K562 (cell line): ENCODE results near the gene ASPHD1. TPM values are rescaled to one million over a fixed set of nuclear protein-coding genes. Genes with fewer than 3 reads are reported as not detected.

Source experiments
- ATAC-seq: fragments of 200-7000 bp; cut with Tn5 transposase; 3 replicates; pipeline ENCODE4 v1.9.1; 2020; ENCODE audit warnings: moderate library complexity
- BruUV-seq: library from RNA; stranded (reverse); fragments of 400-500 nt; replicated peaks from 2 replicates; lab custom pipeline; 2021; lab: Mats Ljungman, UMichigan
- CTCF ChIA-PET: fragments of 300-600 bp; formaldehyde crosslinking; extraction: SDS; loops from one replicate; lab custom pipeline; 2021; ENCODE audit warnings: low intra/inter-chr PET ratio; lab: Yijun Ruan, JAX
- POLR2A ChIA-PET: fragments of 300-600, 350-650 bp; sonication (Branson Sonifier 250); formaldehyde crosslinking; extraction: SDS; loops from one replicate; lab custom pipeline; 2021; ENCODE audit warnings: antibody characterized with exemption, inconsistent platforms; lab: Yijun Ruan, JAX
- DNase-seq, 4 experiments: peaks; one replicate each; pipeline versions ENCODE4 v3.0.0 to v3.0.0-alpha.2; 2011 to 2018; ENCODE audit warnings: low spot score in 3 of 4, mixed read lengths in 3 of 4; ENCODE audit errors: extremely low read depth in 1 of 4
- FAIRE-seq: peaks from 2 replicates; lab custom pipeline; 2011; peaks lifted over from hg19 to GRCh38; lab: Jason Lieb, UNC
- H2AFZ ChIP-seq: 2 replicates; pipeline ENCODE4 v1.6.0; 2011; ENCODE audit warnings: low read depth, low read length, control low read depth, inconsistent platforms
- H3K27ac ChIP-seq: fragments of 200-600 bp; 3 replicates; pipeline ENCODE4 v1.8.0; 2011; ENCODE audit warnings: low read depth, mild to moderate bottlenecking, control low read depth, inconsistent platforms, low read length, moderate library complexity, mixed read lengths; ENCODE audit errors: extremely low read depth
- H3K27me3 ChIP-seq, 2 experiments: fragments of 300-600 bp in 1 of 2; 2 replicates in 1 of 2; 3 replicates in 1 of 2; pipeline versions ENCODE4 v1.6.0 to v1.8.0; 2011; ENCODE audit warnings: inconsistent platforms in 2 of 2, low read length in 2 of 2, mild to moderate bottlenecking in 1 of 2, mixed read lengths in 1 of 2, moderate library complexity in 1 of 2; ENCODE audit not compliant: control insufficient read depth in 2 of 2, insufficient read depth in 2 of 2
- H3K36me3 ChIP-seq: fragments of 300-600 bp; 3 replicates; pipeline ENCODE4 v1.8.0; 2011; ENCODE audit warnings: mild to moderate bottlenecking, low read length, inconsistent platforms; ENCODE audit not compliant: control insufficient read depth, insufficient read depth
- H3K4me1 ChIP-seq, 2 experiments: fragments of 200-600 bp in 1 of 2; replicated peaks in 1 of 2; 2 replicates in 1 of 2; 3 replicates in 1 of 2; pipeline versions ENCODE4 v1.5.1 to v1.8.0; 2011; ENCODE audit warnings: inconsistent platforms in 2 of 2, low read length in 2 of 2, mild to moderate bottlenecking in 1 of 2, mixed read lengths in 1 of 2, moderate library complexity in 1 of 2; ENCODE audit not compliant: control insufficient read depth in 2 of 2, insufficient read depth in 2 of 2
- H3K4me2 ChIP-seq: 2 replicates; pipeline ENCODE4 v1.6.1; 2011; ENCODE audit warnings: low read length, control low read depth, inconsistent platforms, mixed read lengths; ENCODE audit not compliant: insufficient read depth
- H3K4me3 ChIP-seq: fragments of 200-600 bp; sonication (generic), shearing (Covaris generic); 2 replicates; pipeline ENCODE4 v1.5.1; 2016; ENCODE audit warnings: control low read depth, inconsistent platforms
- H3K79me2 ChIP-seq: fragments of 200-600 bp; 3 replicates; pipeline ENCODE4 v1.8.0; 2011; ENCODE audit warnings: low read length, inconsistent platforms; ENCODE audit not compliant: control insufficient read depth, insufficient read depth
- H3K9ac ChIP-seq, 2 experiments: 2 replicates each; pipeline versions ENCODE4 v1.6.0 to v1.6.1; 2011; ENCODE audit warnings: low read depth in 2 of 2, low read length in 2 of 2, control low read depth in 1 of 2, inconsistent platforms in 1 of 2, mild to moderate bottlenecking in 1 of 2, mixed read lengths in 1 of 2; ENCODE audit not compliant: insufficient read depth in 1 of 2
- H3K9me1 ChIP-seq: one replicate; pipeline ENCODE4 v1.6.0; 2011; ENCODE audit warnings: inconsistent platforms, mild to moderate bottlenecking, low read length, moderate library complexity; ENCODE audit not compliant: control insufficient read depth, insufficient read depth
- H3K9me3 ChIP-seq: replicated peaks from 2 replicates; pipeline ENCODE4 v1.5.1; 2011; ENCODE audit warnings: low read depth, low read length, inconsistent platforms; ENCODE audit not compliant: control insufficient read depth, insufficient read depth
- H4K20me1 ChIP-seq: replicated peaks from 2 replicates; pipeline ENCODE4 v1.6.1; 2011; ENCODE audit warnings: low read length, inconsistent platforms, mixed read lengths; ENCODE audit not compliant: control insufficient read depth, insufficient read depth
- EHMT2 ChIP-seq: fragments of 450-650 bp; IDR thresholded peaks from 2 replicates; pipeline ENCODE4 v1.6.1; 2018; ENCODE audit warnings: antibody characterized with exemption
- TBP ChIP-seq: optimal IDR thresholded peaks from 2 replicates; pipeline ENCODE3; 2011; ENCODE audit warnings: low read depth, low read length, improper control_type of control experiment
- ZBTB7A ChIP-seq: IDR thresholded peaks from 2 replicates; pipeline ENCODE4 v1.6.1; 2011; ENCODE audit warnings: low read depth, mild to moderate bottlenecking, low read length, moderate library complexity, borderline replicate concordance; ENCODE audit not compliant: control insufficient read depth
- ZNF740 ChIP-seq, 3 experiments: fragments of 200-800 bp in 1 of 3; sonication (Bioruptor generic) in 1 of 3; sonication (generic) in 1 of 3; formaldehyde crosslinking in 1 of 3; IDR thresholded peaks; 2 replicates each; pipeline versions ENCODE4 v1.6.1 to v1.8.0; 2016 to 2022; ENCODE audit warnings: mild to moderate bottlenecking in 2 of 3, missing compliant biosample characterization in 2 of 3, missing genetic modification characterization in 2 of 3, missing genetic modification reagents in 1 of 3
- WGBS: fragments of 100-300 bp; shearing (Covaris generic); methylation state at CpG from one replicate; pipeline ENCODE4 v1.1.6; 2016; ENCODE audit warnings: low coverage, mixed read lengths; ENCODE audit not compliant: insufficient coverage; ENCODE audit errors: missing lambda C conversion rate; 5-methylcytosine and 5-hydroxymethylcytosine counted together
- in situ Hi-C: fragments of 300-500 bp; cut with MboI; formaldehyde crosslinking; loops from 4 replicates; pipeline ENCODE4 v1.15.0; 2018; ENCODE audit warnings: inconsistent platforms, mixed read lengths
- intact Hi-C: fragments of 100-400 bp; cut with micrococcal nuclease; formaldehyde crosslinking; loops from 2 replicates; pipeline ENCODE4 v1.14.2; 2022
- polyA plus RNA-seq, 8 experiments: library from polyadenylated mRNA; depleted of rRNA in 4 of 8; stranded (reverse) in 5 of 8; unstranded in 3 of 8; fragments of >200 nt; fragmentation: Nextera tagmentation in 2 of 8; fragmentation: Illumina TruSeq in 1 of 8; extraction: Ambion mirVana in 2 of 8; extraction: Trizol in 1 of 8; gene quantifications; 2 replicates each; pipeline versions ENCODE4 v1.2.1 to v1.2.3, GENCODE V29; 2011 to 2014; ENCODE audit warnings: inconsistent platforms in 1 of 8, missing spikeins in 1 of 8
- total RNA-seq, 7 experiments: library from RNA; depleted of rRNA in 6 of 7; stranded (reverse); fragments of >200 nt in 6 of 7; fragmentation: Illumina TruSeq in 2 of 7; extraction: Trizol in 2 of 7; gene quantifications; 2 replicates each; pipeline versions ENCODE4 v1.2.1 to v1.2.3, GENCODE V29; 2011 to 2021; ENCODE audit warnings: low replicate concordance in 1 of 7

The ASPHD1 gene
- total and polyA plus RNA-seq, 9 of the 15 experiments (the other 6 are each of a cell fraction or from before 2014, with no cell fraction given) = 0.03 to 0.70 (median 0.24) TPM; not detected in 5

- no peak for TF ChIP-seq ZNF740 (CRISPR knock-in tag; IDR thresholded peaks at IDR 0.05)
- peak in 1 of 2 experiments; percentile 44; a peak in 1 of 4 replicates for TF ChIP-seq ZNF740 (tag; IDR thresholded peaks at IDR 0.05)
- peak; percentile 55; the same call in 1 of the 2 replicates for TF ChIP-seq EHMT2
Observed at GRCh38 chr16:29898135-29898803, 2.0 kb upstream of the ASPHD1 start (continued).

GRCh38 chr16:29898804-29899515 is 1.3 kb upstream of the ASPHD1 start:
- TF ChIP-seq TBP (no peak), ZBTB7A (0 out of 2 replicates have a peak, but pooled peaks have one; percentile 24)
- TF ChIP-seq, all 486 proteins: peak for 1
- Histone ChIP-seq H3K79me2 (no peaks in the 10 kb centered on the region), H3K27ac (no peak overlapping the region), H3K4me2 (peak overlapping the region; percentile 74; the same call in 1 of the 2 replicates), H3K4me1 (peaks cover 0 to 32% of the 10 kb centered on the region in 2 experiments; a peak in 3 of 5 replicates), H3K9ac (no peak overlapping the region), H3K36me3 (no peaks in the 10 kb centered on the region), H4K20me1 (peaks cover 13% of the 10 kb centered on the region; the same call in 1 of the 2 replicates), H3K9me1 (peaks cover 3% of the 10 kb centered on the region), H3K9me3 (no peaks in the 10 kb centered on the region), H3K4me3 (peak overlapping the region; percentile 59; the same call in 1 of the 2 replicates), H3K27me3 (peaks cover 16 to 25% of the 10 kb centered on the region in 2 experiments), H2AFZ (no peak overlapping the region)
- in situ Hi-C loops = no loop called here
- intact Hi-C loops = no loop called here
- FAIRE-seq (no peak), DNase-seq (peak in 1 of 4 experiments; percentile 53), ATAC-seq (no peak)
- ChIA-PET POLR2A (interaction anchor here (1.5 to 1.6 kb wide), 2 partner anchors 13 to 18 kb away, joined by 4 to 5 read pairs; no protein-coding TSS in a partner anchor), CTCF (no interaction called here)
- no TSS peak for BruUV-seq
- 3% methylated on average over 14 of the region's 25 CpGs for WGBS
